Measurements from ENCODE around the gene HAUS7.

- TF ChIP-seq RAD21 (conservative IDR thresholded peaks at IDR 0.05 in 1 of 2, IDR thresholded peaks at IDR 0.05 in 1 of 2), result no peak
- TF ChIP-seq, protein P1, sequence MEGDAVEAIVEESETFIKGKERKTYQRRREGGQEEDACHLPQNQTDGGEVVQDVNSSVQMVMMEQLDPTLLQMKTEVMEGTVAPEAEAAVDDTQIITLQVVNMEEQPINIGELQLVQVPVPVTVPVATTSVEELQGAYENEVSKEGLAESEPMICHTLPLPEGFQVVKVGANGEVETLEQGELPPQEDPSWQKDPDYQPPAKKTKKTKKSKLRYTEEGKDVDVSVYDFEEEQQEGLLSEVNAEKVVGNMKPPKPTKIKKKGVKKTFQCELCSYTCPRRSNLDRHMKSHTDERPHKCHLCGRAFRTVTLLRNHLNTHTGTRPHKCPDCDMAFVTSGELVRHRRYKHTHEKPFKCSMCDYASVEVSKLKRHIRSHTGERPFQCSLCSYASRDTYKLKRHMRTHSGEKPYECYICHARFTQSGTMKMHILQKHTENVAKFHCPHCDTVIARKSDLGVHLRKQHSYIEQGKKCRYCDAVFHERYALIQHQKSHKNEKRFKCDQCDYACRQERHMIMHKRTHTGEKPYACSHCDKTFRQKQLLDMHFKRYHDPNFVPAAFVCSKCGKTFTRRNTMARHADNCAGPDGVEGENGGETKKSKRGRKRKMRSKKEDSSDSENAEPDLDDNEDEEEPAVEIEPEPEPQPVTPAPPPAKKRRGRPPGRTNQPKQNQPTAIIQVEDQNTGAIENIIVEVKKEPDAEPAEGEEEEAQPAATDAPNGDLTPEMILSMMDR (IDR thresholded peaks at IDR 0.05), result no peak
- TF ChIP-seq ZSCAN20 (CRISPR knock-in tag; IDR thresholded peaks at IDR 0.05), result no peak
- no peak for TF ChIP-seq MAFK (IDR thresholded peaks at IDR 0.05; ENCODE audit: partially characterized antibody)
- TF ChIP-seq NFE2L2 (conservative IDR thresholded peaks at IDR 0.05; ENCODE audit: low read length), result no peak
- TF ChIP-seq RFX5 (IDR thresholded peaks at IDR 0.05), result no peak
- no peak for TF ChIP-seq USF2 (IDR thresholded peaks at IDR 0.05)
- no peak for TF ChIP-seq HOXA7 (CRISPR knock-in tag; IDR thresholded peaks at IDR 0.05)
- TF ChIP-seq ESRRA (IDR thresholded peaks at IDR 0.05; ENCODE audit: borderline replicate concordance, low read length), result no peak
- TF ChIP-seq POLR2A (IDR thresholded peaks at IDR 0.05; ENCODE audit: low read length), result no peak
- no peak for TF ChIP-seq EP300 (IDR thresholded peaks at IDR 0.05)
Measured at GRCh38 chrX:153408221-153408721, 62.1 kb downstream of the HAUS7 start.

Measured in A549 (cell line).